Rectal smooth muscle tissue (tissue), 1 donor: ENCODE results near the gene GTF2H2C_2.
"Not testable (repeated sequence)": the region's sequence is repeated elsewhere in the genome, so short reads cannot be mapped to it uniquely, and the experiment has no call there.

ENCODE experiments used
- H3K27ac ChIP-seq: one replicate; pipeline ENCODE4 v1.7.0; 2013; ENCODE audit warnings: low read depth, low read length, inconsistent platforms
- H3K27me3 ChIP-seq: one replicate; pipeline ENCODE4 v1.7.0; 2013; ENCODE audit warnings: low read length; ENCODE audit not compliant: control insufficient read depth, insufficient read depth
- H3K36me3 ChIP-seq: one replicate; pipeline ENCODE4 v1.7.0; 2013; ENCODE audit warnings: low read length; ENCODE audit not compliant: control insufficient read depth, insufficient read depth
- H3K4me1 ChIP-seq: one replicate; pipeline ENCODE4 v1.7.0; 2013; ENCODE audit warnings: low read length; ENCODE audit not compliant: control insufficient read depth, insufficient read depth
- H3K4me3 ChIP-seq: one replicate; pipeline ENCODE4 v1.7.0; 2013; ENCODE audit warnings: low read length
- H3K9ac ChIP-seq: one replicate; pipeline ENCODE4 v1.7.0; 2013; ENCODE audit warnings: low read length

GTF2H2C_2 gene

DNA sequence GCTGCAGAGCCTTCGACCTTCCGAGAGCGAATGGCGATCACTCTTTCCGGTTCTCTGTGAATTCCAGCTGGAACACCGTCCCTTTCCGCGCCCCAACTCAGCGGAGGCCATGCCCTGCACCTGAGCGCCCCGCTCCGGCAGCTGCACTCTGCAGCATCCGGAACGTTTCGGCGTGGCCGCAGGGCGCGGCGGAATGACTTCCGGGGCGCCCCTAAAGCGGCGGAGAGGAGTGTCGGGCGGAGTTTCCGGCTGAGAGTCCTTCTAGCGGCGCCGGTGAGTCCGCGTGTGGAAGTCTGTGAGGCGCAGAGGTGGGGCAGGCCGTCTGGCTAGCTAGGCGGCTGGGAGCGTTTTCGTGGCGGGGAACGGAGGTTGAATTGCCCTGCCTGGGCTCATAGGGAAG is at the start of gene GTF2H2C_2:
Gene GTF2H2C_2, plus strand, starts transcription at position 252 of the 400 bp plus-strand sequence.
- H3K36me3 ChIP-seq, H3K4me1 ChIP-seq, H3K4me3 ChIP-seq, H3K27me3 ChIP-seq, H3K9ac ChIP-seq, H3K27ac ChIP-seq: not testable (repeated sequence)

DNA sequence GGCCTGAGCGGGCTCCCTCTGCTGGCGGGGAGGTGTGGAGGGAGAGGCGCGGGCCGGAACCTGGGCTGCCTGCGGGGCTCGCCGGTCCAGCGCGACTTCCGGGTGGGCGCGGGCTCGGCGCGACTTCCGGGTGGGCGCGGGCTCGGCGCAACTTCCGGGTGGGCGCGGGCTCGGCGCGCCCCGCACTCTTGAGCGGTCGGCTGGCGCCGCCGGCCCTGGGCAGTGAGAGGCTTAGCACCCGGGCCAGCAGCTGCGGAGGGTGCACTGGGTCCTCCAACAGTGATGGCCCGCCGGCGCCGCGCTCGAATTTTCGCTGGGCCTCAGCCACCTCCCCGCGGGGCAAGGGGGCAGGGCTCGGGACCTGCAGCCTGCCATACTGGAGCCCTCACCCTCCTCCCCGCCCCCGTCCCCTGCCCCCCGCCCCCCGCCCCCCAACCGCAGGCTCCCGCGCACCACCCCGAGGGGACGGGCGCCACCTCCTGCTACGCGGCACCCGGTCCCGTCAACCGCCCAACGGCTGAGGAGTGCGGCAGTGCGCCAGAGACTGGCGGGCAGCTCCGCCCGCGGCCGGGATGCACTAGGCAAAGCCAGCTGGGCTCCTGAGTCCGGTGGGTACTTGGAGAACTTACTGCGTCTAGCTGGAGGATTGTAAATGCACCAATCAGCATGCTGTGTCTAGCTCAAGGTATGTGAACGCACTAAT is 14.0 kb upstream of the GTF2H2C_2 start:
- H3K27ac ChIP-seq: peak overlapping the region; percentile 32

DNA sequence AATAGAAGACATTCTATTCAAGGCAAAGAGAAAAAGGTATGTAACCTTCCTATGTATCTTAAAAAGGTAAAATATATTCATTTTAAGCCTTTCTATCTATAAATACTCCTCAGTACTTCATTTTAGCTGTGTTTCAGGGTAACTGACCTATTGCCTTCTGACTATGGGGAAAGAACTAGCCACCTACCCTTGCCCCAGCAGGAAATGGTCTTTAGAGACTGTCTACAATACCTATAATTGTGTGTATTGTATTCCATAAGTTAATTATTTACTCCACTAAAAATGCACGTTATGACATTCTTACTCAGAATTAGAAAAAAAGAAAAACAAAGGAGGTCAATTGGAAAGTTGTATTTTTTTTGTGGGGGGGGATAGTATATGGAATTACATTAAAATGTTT is 6.2 kb downstream of the GTF2H2C_2 start:
- H3K9ac ChIP-seq, H3K27me3 ChIP-seq, H3K27ac ChIP-seq, H3K4me1 ChIP-seq, H3K36me3 ChIP-seq, H3K4me3 ChIP-seq: not testable (repeated sequence)

More for the DNA sequence above, 14.0 kb upstream of the GTF2H2C_2 start:
- H3K9ac ChIP-seq, H3K27me3 ChIP-seq, H3K36me3 ChIP-seq, H3K4me1 ChIP-seq: not testable (repeated sequence)
- peak overlapping the region; percentile 45 for H3K4me3 ChIP-seq

DNA sequence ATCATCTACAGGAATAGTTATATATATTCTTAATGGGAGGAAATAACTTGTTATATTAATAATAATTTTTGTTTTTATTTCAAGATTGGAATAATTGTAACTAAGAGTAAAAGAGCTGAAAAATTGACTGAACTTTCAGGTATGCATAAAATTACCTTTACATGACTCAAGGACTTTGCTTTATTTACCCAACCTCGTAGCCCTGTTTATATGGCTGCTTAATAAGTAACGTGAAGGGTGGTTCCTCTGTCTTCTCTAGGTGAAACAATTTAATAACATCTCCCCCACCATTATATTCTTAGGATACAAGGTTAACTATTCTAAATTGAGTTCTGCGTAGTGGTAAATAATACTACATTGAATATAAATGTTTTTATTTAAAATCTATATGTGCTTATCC is 8.0 kb downstream of the GTF2H2C_2 start:
- not testable (repeated sequence) for H3K4me3 ChIP-seq, H3K27me3 ChIP-seq, H3K36me3 ChIP-seq, H3K9ac ChIP-seq, H3K4me1 ChIP-seq, H3K27ac ChIP-seq

DNA sequence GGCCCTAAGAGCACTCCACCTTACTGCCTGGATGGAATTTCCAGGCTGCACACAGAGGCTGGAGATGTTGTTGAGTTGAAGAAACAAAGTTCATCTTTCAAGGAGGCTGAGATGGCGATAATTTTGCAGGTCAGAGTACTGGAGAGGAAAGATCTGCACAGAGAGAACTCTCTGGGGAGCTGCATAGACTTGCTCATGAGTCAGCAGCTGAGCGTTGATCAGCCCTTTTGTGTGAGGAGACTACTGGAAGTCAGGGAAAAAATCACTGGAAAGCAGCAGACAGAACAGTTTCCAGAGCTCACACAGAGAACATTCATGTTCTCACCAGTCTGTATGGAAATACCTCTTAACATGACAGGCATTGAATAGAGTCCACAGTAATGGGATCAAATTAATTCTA is 23.4 kb downstream of the GTF2H2C_2 start:
- not testable (repeated sequence) for H3K27me3 ChIP-seq, H3K36me3 ChIP-seq, H3K4me1 ChIP-seq, H3K4me3 ChIP-seq, H3K27ac ChIP-seq, H3K9ac ChIP-seq

DNA sequence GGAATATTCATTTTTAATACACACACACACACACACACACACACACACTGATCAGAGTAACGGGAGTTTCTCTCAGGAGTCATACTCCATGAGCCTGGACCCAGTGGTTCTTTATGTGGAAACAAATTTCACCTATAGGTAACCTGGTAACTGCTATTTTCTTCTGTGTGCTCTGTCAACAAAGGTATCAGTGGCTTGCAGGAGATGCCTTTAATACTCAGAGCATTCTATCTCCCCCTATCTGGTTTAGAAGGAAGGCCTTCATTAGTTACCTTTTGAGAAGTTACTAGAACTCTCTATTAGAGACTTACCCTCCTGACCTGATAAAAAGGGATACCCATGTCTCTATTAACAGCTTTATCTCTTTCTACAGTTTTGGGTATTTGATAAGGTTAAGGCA is 34.4 kb downstream of the GTF2H2C_2 start:
- not testable (repeated sequence) for H3K9ac ChIP-seq, H3K27ac ChIP-seq, H3K36me3 ChIP-seq, H3K4me1 ChIP-seq, H3K27me3 ChIP-seq, H3K4me3 ChIP-seq

DNA sequence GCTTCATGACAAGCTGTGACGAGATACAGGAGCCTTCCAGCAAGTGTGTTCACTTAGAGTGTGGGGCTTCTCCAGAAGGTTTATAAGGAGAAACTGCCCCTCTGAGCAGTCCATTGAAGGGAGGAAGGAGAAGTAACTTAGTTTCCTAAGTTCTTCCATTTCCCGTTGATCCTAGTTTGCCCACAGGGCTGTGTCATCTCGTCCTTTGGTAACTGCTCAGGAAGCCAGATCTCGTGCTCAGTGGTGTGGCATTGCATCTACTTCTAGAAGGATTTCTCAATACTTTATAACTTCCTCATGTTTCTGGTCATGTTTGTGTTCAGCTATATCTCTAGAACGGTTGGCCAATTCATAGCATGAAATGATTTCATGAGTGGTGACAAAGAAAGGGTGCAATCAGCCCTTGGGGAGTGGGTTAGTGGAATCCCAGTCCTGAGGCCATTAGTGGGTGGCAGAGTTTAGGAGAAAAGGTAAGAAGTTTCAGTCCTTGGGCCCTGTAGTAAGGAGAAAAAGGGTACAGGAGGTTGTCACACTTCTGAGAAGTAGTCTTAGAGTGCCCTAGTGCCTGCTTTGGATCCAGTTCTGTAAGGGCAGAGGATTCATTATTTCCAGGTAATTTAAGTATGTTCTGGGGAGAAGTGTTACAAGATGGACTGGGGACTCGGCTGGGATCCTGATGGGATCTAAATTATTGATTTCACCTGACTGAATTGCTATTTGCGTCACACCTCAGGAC is 36.2 kb downstream of the GTF2H2C_2 start:
- not testable (repeated sequence) for H3K36me3 ChIP-seq, H3K4me1 ChIP-seq, H3K27me3 ChIP-seq, H3K27ac ChIP-seq, H3K9ac ChIP-seq, H3K4me3 ChIP-seq

DNA sequence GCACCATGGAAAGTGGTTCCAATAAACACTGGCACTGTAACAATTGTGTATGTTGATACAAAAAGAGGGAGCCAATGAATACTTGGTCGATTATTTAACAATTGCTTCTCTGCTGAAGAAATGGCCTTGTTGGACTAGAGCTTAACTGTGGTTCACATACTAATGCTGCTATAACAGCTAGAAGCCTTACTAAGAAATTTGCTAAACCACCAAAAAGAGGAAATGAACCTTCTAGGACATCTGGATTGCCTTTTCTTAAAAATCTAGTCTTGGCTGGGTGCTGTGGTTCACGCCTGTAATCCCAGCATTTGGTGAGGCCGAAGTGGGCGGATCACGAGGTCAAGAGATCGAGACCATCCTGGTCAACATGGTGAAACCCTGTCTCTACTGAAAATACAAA is 41.9 kb downstream of the GTF2H2C_2 start:
- H3K4me1 ChIP-seq, H3K4me3 ChIP-seq, H3K27me3 ChIP-seq, H3K27ac ChIP-seq, H3K36me3 ChIP-seq, H3K9ac ChIP-seq: not testable (repeated sequence)

DNA sequence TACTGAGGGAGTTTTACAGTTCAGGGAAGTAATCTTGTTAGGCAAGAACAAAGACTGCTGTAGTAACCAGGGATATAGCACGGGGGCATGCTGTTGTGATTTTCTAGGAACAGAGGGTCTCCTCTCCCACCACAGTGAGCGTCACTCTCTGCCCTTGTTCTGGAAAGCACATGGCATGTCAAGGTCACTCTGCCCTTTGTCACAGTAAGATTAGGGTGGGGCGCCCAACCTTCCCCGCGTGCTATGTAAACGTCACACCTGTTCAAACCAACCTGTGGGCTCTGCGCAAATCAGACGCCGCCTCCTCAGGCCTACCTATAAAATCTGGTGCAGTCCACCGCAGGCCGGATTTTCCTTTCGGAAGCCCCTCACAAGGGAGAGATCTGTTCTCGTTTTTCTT is 44.0 kb downstream of the GTF2H2C_2 start:
- not testable (repeated sequence) for H3K36me3 ChIP-seq, H3K27ac ChIP-seq, H3K4me3 ChIP-seq, H3K4me1 ChIP-seq, H3K9ac ChIP-seq, H3K27me3 ChIP-seq

DNA sequence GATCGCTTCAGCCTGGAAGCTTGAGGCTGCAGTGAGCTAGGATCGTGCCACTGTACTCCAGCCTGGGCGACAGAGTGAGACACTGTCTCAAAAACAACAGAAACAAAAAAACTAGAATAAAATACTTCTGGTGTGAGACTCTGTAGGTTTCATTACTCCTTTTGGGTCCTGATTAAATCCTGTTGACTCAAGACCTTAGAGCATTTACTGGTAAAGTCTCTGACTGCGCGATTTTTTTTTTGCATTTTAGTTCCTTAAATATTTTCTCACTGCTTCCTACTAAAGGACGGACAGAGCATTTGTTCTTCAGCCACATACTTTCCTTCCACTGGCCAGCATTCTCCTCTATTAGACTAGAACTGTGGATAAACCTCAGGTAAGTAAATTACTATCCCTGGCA is 46.8 kb downstream of the GTF2H2C_2 start:
- not testable (repeated sequence) for H3K4me3 ChIP-seq, H3K36me3 ChIP-seq, H3K9ac ChIP-seq, H3K4me1 ChIP-seq, H3K27me3 ChIP-seq, H3K27ac ChIP-seq

DNA sequence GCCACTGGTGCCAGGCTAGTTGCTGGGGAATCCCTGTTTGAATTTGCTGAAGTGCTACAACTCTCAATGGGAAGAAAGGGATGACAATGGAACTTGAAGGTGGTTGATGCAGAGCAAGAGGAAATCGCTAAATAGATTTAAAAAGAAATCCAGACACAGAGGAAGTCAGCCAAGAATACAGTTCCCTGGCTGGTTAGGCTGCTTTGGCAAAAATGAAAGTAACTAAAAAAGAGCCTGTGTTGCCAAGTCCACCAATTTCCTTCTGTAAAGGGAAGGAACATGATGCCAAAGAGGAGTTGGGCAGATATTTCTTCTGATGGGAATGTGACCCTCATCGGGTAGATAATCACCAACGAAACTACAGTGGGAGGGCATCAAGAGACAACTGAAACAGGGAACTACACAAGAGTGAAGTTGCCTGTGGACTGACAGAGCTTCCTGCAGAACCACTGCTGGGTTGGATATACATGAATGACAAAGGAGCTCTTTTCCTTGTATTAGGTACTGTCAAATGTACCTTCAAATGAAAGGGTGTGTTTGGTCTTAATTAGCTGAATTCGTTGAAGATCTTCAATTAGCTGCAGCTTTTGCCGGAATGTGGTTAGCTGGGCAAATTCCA is 49.0 kb downstream of the GTF2H2C_2 start:
- not testable (repeated sequence) for H3K9ac ChIP-seq, H3K27ac ChIP-seq, H3K4me3 ChIP-seq, H3K4me1 ChIP-seq, H3K27me3 ChIP-seq, H3K36me3 ChIP-seq

DNA sequence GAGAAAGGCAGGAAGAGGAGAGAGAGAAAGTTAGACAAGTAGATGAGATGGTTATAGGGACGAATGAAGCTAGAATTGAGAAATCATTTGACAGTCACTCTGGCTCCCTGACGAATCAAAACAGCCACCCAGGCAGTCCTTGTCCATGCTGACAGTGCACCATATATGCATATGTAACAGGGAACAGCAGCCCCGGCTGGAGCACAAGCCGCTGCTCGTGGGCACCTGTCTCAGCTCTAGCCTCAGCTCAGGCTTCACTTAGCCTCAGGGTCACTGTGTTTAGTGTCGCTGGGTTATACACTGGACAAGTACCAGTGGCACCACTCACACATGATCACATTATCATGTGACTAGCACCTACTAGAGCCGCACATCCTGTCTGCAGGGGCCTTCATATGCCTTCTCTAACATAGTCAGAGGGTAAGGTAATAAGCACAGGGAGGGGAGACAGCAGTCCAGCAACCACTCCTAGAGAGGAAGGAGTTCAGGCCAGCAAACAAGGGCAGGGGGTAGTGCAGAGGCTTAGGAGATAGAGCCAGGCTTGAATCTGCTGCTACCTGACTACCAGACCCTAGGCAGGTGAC is 54.9 kb downstream of the GTF2H2C_2 start:
- H3K4me3 ChIP-seq, H3K36me3 ChIP-seq, H3K4me1 ChIP-seq, H3K27ac ChIP-seq, H3K27me3 ChIP-seq, H3K9ac ChIP-seq: not testable (repeated sequence)
